HepG2 (cell line): ENCODE data around the gene CELF4. TPM values are rescaled to one million over a fixed set of nuclear protein-coding genes. Genes with fewer than 3 reads are reported as not detected.
"Not testable (repeated sequence)": the region's sequence is repeated elsewhere in the genome, so short reads cannot be mapped to it uniquely, and the experiment has no call there.

Experiments
- ATAC-seq: fragments of 200-7000 bp; cut with Tn5 transposase; 3 replicates; pipeline ENCODE4 v1.9.1; 2020; ENCODE audit warnings: mild to moderate bottlenecking, moderate library complexity
- BruUV-seq: library from RNA; stranded (reverse); fragments of 400-500 nt; replicated peaks from 2 replicates; lab custom pipeline; 2021; lab: Mats Ljungman, UMichigan
- CTCF ChIA-PET: fragments of 300-600 bp; formaldehyde crosslinking; extraction: SDS; loops from one replicate; lab custom pipeline; 2021; ENCODE audit warnings: low total read pairs, inconsistent platforms, low intra/inter-chr PET ratio; lab: Yijun Ruan, JAX
- POLR2A ChIA-PET: fragments of 350-600 bp; sonication (Branson Sonifier 250); formaldehyde crosslinking; loops from one replicate; lab custom pipeline; 2020; ENCODE audit warnings: antibody characterized with exemption, inconsistent platforms; lab: Yijun Ruan, JAX
- DNase-seq: peaks from one replicate; pipeline ENCODE4 v3.0.0-alpha.2; 2015; ENCODE audit warnings: low spot score
- FAIRE-seq: peaks from 3 replicates; lab custom pipeline; 2011; peaks lifted over from hg19 to GRCh38; lab: Jason Lieb, UNC
- H2AFZ ChIP-seq: one replicate; pipeline ENCODE4 v1.6.1; 2011; ENCODE audit warnings: low read length, inconsistent platforms
- H3K27ac ChIP-seq: fragments of 300-600 bp; 3 replicates; pipeline ENCODE4 v1.8.0; 2011; ENCODE audit warnings: mixed run types, mild to moderate bottlenecking, mixed read lengths, low read length, inconsistent platforms; ENCODE audit not compliant: insufficient read depth; ENCODE audit errors: extremely low read length
- H3K27me3 ChIP-seq, 2 experiments: fragments of 200-600 bp in 1 of 2; 2 replicates in 1 of 2; 3 replicates in 1 of 2; pipeline versions ENCODE4 v1.6.0 to v1.8.0; 2011; ENCODE audit warnings: low read length in 2 of 2, mild to moderate bottlenecking in 2 of 2, moderate library complexity in 2 of 2, inconsistent platforms in 1 of 2; ENCODE audit not compliant: insufficient read depth in 2 of 2, control insufficient read depth in 1 of 2
- H3K36me3 ChIP-seq, 2 experiments: fragments of 200-600 bp in 1 of 2; replicated peaks in 1 of 2; 2 replicates in 1 of 2; 3 replicates in 1 of 2; pipeline versions ENCODE4 v1.5.1 to v1.8.0; 2011; ENCODE audit warnings: low read length in 2 of 2, inconsistent platforms in 1 of 2; ENCODE audit not compliant: insufficient read depth in 2 of 2, control insufficient read depth in 1 of 2
- H3K4me1 ChIP-seq: 2 replicates; pipeline ENCODE4 v1.5.1; 2012; ENCODE audit warnings: low read length, inconsistent platforms; ENCODE audit not compliant: insufficient read depth
- H3K4me2 ChIP-seq: 2 replicates; pipeline ENCODE4 v1.6.0; 2011; ENCODE audit warnings: low read depth, low read length, inconsistent platforms
- H3K4me3 ChIP-seq, 3 experiments: fragments of 200-600 bp in 1 of 3; sonication (generic), shearing (Covaris generic) in 1 of 3; replicated peaks in 1 of 3; 2 replicates each; pipeline ENCODE4 v1.5.1; 2011 to 2016; ENCODE audit warnings: low read length in 3 of 3, inconsistent platforms in 2 of 3, low read depth in 2 of 3, mild to moderate bottlenecking in 2 of 3, control low read depth in 1 of 3, mixed read lengths in 1 of 3; ENCODE audit not compliant: insufficient read depth in 1 of 3
- H3K79me2 ChIP-seq: one replicate; pipeline ENCODE4 v1.6.1; 2011; ENCODE audit warnings: low read length, inconsistent platforms; ENCODE audit not compliant: insufficient read depth
- H3K9ac ChIP-seq: 2 replicates; pipeline ENCODE4 v1.6.0; 2011; ENCODE audit warnings: mild to moderate bottlenecking, low read depth, low read length, inconsistent platforms; ENCODE audit not compliant: insufficient read depth
- H3K9me3 ChIP-seq: 2 replicates; pipeline ENCODE4 v1.5.1; 2012; ENCODE audit warnings: mild to moderate bottlenecking, low read length
- H4K20me1 ChIP-seq: 2 replicates; pipeline ENCODE4 v1.6.0; 2011; ENCODE audit warnings: inconsistent platforms, mild to moderate bottlenecking, low read length, moderate library complexity; ENCODE audit not compliant: insufficient read depth
- CENPX ChIP-seq: sonication (generic); formaldehyde crosslinking; IDR thresholded peaks from 2 replicates; pipeline ENCODE4 v1.9.0; 2021; ENCODE audit warnings: mild to moderate bottlenecking, missing genetic modification reagents, moderate library complexity
- IRF2 ChIP-seq: IDR thresholded peaks from 2 replicates; pipeline ENCODE4 v1.6.1; 2018; ENCODE audit warnings: missing genetic modification reagents, missing compliant biosample characterization
- MYNN ChIP-seq: sonication (generic); formaldehyde crosslinking; IDR thresholded peaks from 2 replicates; pipeline ENCODE4 v1.4.0; 2020; ENCODE audit warnings: mild to moderate bottlenecking, low read depth, missing genetic modification reagents
- RFX1 ChIP-seq: fragments of 450-650 bp; IDR thresholded peaks from 2 replicates; pipeline ENCODE4 v1.6.1; 2017
- ZBTB20 ChIP-seq: sonication (generic); formaldehyde crosslinking; IDR thresholded peaks from 2 replicates; pipeline ENCODE4 v1.8.1; 2023; ENCODE audit warnings: missing genetic modification reagents, low read depth, mild to moderate bottlenecking, borderline replicate concordance
- ZNF326 ChIP-seq: sonication (generic); formaldehyde crosslinking; IDR thresholded peaks from 2 replicates; pipeline ENCODE4 v1.4.0; 2020; ENCODE audit warnings: missing genetic modification reagents, borderline replicate concordance
- ZNF432 ChIP-seq: sonication (generic); formaldehyde crosslinking; IDR thresholded peaks from 2 replicates; pipeline ENCODE4 v1.5.0; 2020; ENCODE audit warnings: missing genetic modification reagents, mild to moderate bottlenecking, borderline replicate concordance
- ZNF773 ChIP-seq: sonication (generic); formaldehyde crosslinking; IDR thresholded peaks from 2 replicates; pipeline ENCODE4 v1.4.0; 2020; ENCODE audit warnings: missing genetic modification reagents, borderline replicate concordance
- WGBS: methylation state at CpG from one replicate; pipeline ENCODE4 v1.1.6; 2017; ENCODE audit warnings: low lambda C conversion rate; 5-methylcytosine and 5-hydroxymethylcytosine counted together
- in situ Hi-C: cut with HindIII; loops from 2 replicates; pipeline ENCODE4 v1.10.0; 2017; ENCODE audit warnings: low pct_unique_long_range_greater_than_20kb; ENCODE audit not compliant: extremely low pct_ligation_motif_present
- intact Hi-C: fragments of 100-400 bp; cut with micrococcal nuclease; formaldehyde crosslinking; loops from one replicate; pipeline ENCODE4 v1.10.0; 2022; ENCODE audit not compliant: unreplicated experiment
- polyA plus RNA-seq, 8 experiments: library from polyadenylated mRNA; depleted of rRNA in 3 of 8; stranded (reverse) in 7 of 8; unstranded in 1 of 8; fragments of >200 nt; fragmentation: Illumina TruSeq in 4 of 8; extraction: Trizol in 4 of 8; gene quantifications; 2 replicates each; pipeline versions ENCODE4 v1.2.1 to v1.2.3, GENCODE V29; 2011 to 2016; ENCODE audit warnings: low read depth in 4 of 8, missing spikeins in 1 of 8, mixed read lengths in 1 of 8; ENCODE audit not compliant: insufficient read depth in 1 of 8
- total RNA-seq, 5 experiments: library from RNA; depleted of rRNA; stranded (reverse); fragments of >200 nt; fragmentation: Illumina TruSeq; extraction: Trizol; gene quantifications; 2 replicates each; pipeline ENCODE4 v1.2.3, GENCODE V29; 2016; ENCODE audit warnings: low read depth in 1 of 5
- TF ChIP-seq, protein P1 (sequence below): sonication (generic); formaldehyde crosslinking; IDR thresholded peaks from 2 replicates; pipeline ENCODE4 v1.5.0; 2020; ENCODE audit warnings: mild to moderate bottlenecking, missing genetic modification reagents
- TF ChIP-seq, protein P2 (sequence below): sonication (generic); formaldehyde crosslinking; IDR thresholded peaks from 2 replicates; pipeline ENCODE4 v1.4.0; 2020; ENCODE audit warnings: missing genetic modification reagents
- TF ChIP-seq, protein P3 (sequence below): sonication (generic); formaldehyde crosslinking; IDR thresholded peaks from 2 replicates; pipeline ENCODE4 v1.9.0; 2022; ENCODE audit warnings: low read depth, missing genetic modification reagents

The CELF4 gene
- total and polyA plus RNA-seq, 2 of the 13 experiments (the other 11 are each of a cell fraction or from before 2014, with no cell fraction given), result not detected

DNA sequence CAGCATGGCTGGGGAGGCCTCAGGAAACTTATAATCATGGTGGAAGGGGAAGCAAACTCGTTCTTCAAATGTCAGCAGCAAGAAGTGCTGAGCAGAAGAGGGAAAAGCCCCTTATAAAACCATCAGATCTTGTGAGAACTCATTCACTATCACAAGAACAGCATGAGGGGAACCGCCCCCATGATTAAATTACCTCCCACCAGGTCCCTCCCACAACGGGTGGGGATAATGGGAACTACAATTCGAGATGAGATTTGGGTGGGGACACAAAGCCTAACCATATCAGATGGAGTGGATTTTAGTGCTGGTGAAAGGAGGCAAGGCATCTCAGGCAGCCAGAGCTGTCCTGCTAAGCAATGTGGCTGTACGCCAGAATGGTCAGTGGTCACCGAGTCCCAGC lies 104.3 kb downstream of the CELF4 start:
- WGBS, result 0% methylated on average over 6 of the region's 6 CpGs
- not testable (repeated sequence) for BruUV-seq

DNA sequence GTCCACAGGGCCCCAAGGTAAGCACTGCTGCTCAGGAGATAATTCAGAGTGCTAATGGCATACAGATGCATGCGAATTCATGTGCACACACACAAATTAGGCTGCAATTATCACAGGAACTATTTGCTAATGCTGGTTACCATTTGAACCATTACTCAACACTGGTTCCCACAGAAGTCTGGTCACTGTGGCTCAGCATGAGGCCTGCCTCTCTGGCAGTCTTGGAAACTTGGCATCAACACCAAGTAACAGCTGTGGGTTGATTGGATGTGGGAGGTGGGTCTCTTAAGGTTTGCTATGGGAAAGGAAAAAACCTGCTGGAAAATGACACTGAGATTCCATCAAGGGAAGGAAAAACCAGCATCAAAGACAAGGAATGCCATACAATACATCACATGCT lies 105.0 kb downstream of the CELF4 start:
- ChIA-PET POLR2A (no interaction called here), CTCF (no interaction called here)
- H3K4me1 ChIP-seq, result no peaks in the 10 kb centered on the region
- intact Hi-C loops (no loop called here), in situ Hi-C loops (no loop called here)
- DNase-seq, result no peak
- H2AFZ ChIP-seq, result no peak overlapping the region
- 0% methylated on average over 1 of the region's 1 CpG for WGBS
- H3K36me3 ChIP-seq, result no peaks in the 10 kb centered on the region
- ATAC-seq, result no peak
- H3K9me3 ChIP-seq, result no peaks in the 10 kb centered on the region
- H3K79me2 ChIP-seq, result no peaks in the 10 kb centered on the region
- peaks cover 3 to 29% of the 10 kb centered on the region in 2 experiments; a peak in 4 of 5 replicates for H3K27me3 ChIP-seq
- no peak overlapping the region for H3K4me2 ChIP-seq
- H3K9ac ChIP-seq, result no peak overlapping the region
- no peak overlapping the region for H3K4me3 ChIP-seq
- no TSS peak for BruUV-seq
- no peak overlapping the region for H3K27ac ChIP-seq
- H4K20me1 ChIP-seq, result no peaks in the 10 kb centered on the region
- FAIRE-seq, result no peak
- TF ChIP-seq, protein P1, sequence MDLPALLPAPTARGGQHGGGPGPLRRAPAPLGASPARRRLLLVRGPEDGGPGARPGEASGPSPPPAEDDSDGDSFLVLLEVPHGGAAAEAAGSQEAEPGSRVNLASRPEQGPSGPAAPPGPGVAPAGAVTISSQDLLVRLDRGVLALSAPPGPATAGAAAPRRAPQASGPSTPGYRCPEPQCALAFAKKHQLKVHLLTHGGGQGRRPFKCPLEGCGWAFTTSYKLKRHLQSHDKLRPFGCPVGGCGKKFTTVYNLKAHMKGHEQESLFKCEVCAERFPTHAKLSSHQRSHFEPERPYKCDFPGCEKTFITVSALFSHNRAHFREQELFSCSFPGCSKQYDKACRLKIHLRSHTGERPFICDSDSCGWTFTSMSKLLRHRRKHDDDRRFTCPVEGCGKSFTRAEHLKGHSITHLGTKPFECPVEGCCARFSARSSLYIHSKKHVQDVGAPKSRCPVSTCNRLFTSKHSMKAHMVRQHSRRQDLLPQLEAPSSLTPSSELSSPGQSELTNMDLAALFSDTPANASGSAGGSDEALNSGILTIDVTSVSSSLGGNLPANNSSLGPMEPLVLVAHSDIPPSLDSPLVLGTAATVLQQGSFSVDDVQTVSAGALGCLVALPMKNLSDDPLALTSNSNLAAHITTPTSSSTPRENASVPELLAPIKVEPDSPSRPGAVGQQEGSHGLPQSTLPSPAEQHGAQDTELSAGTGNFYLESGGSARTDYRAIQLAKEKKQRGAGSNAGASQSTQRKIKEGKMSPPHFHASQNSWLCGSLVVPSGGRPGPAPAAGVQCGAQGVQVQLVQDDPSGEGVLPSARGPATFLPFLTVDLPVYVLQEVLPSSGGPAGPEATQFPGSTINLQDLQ (CRISPR knock-in tag), result no peak
- no peak for TF ChIP-seq CENPX (CRISPR knock-in tag)
- TF ChIP-seq RFX1, result no peak
- TF ChIP-seq, protein P2, sequence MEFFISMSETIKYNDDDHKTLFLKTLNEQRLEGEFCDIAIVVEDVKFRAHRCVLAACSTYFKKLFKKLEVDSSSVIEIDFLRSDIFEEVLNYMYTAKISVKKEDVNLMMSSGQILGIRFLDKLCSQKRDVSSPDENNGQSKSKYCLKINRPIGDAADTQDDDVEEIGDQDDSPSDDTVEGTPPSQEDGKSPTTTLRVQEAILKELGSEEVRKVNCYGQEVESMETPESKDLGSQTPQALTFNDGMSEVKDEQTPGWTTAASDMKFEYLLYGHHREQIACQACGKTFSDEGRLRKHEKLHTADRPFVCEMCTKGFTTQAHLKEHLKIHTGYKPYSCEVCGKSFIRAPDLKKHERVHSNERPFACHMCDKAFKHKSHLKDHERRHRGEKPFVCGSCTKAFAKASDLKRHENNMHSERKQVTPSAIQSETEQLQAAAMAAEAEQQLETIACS (CRISPR knock-in tag), result no peak
- TF ChIP-seq IRF2, result no peak
- no peak for TF ChIP-seq ZNF326 (CRISPR knock-in tag)
- TF ChIP-seq, protein P3, sequence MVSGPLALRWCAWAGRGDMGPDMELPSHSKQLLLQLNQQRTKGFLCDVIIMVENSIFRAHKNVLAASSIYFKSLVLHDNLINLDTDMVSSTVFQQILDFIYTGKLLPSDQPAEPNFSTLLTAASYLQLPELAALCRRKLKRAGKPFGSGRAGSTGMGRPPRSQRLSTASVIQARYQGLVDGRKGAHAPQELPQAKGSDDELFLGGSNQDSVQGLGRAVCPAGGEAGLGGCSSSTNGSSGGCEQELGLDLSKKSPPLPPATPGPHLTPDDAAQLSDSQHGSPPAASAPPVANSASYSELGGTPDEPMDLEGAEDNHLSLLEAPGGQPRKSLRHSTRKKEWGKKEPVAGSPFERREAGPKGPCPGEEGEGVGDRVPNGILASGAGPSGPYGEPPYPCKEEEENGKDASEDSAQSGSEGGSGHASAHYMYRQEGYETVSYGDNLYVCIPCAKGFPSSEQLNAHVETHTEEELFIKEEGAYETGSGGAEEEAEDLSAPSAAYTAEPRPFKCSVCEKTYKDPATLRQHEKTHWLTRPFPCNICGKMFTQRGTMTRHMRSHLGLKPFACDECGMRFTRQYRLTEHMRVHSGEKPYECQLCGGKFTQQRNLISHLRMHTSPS, result no peak
- no peak for TF ChIP-seq ZBTB20 (CRISPR knock-in tag)
- TF ChIP-seq MYNN, result no peak
- no peak for TF ChIP-seq ZNF773 (CRISPR knock-in tag)
- TF ChIP-seq ZNF432, result no peak

More for the DNA sequence above, 104.3 kb downstream of the CELF4 start:
- H3K79me2 ChIP-seq, CTCF ChIA-PET, intact Hi-C loops, H3K27ac ChIP-seq, H3K9ac ChIP-seq, H3K9me3 ChIP-seq, DNase-seq, ATAC-seq, H2AFZ ChIP-seq, POLR2A ChIA-PET, H3K4me1 ChIP-seq, H3K4me3 ChIP-seq, in situ Hi-C loops, H3K36me3 ChIP-seq, H3K4me2 ChIP-seq, FAIRE-seq, H4K20me1 ChIP-seq: not testable (repeated sequence)
- H3K27me3 ChIP-seq, result peaks cover 3 to 29% of the 10 kb centered on the region in 2 experiments; a peak in 4 of 5 replicates
